Testis (tissue), 2 donors: ENCODE data around the gene DENND2A.

Experiments used
- POLR2A ChIP-seq: fragments of 450-650 bp; IDR thresholded peaks from one replicate; pipeline ENCODE4 v1.6.1; 2017; ENCODE audit warnings: antibody characterized with exemption, mild to moderate bottlenecking, moderate library complexity
- TF ChIP-seq, protein P1 (sequence below), 3 experiments: fragments of 450-650 bp in 2 of 3; fragments of 200-600 bp in 1 of 3; sonication (generic) in 1 of 3; IDR thresholded peaks; one replicate each; pipeline ENCODE4 v1.5.1; 2016 to 2019; ENCODE audit warnings: antibody characterized with exemption in 3 of 3, mild to moderate bottlenecking in 2 of 3, moderate library complexity in 1 of 3

DNA sequence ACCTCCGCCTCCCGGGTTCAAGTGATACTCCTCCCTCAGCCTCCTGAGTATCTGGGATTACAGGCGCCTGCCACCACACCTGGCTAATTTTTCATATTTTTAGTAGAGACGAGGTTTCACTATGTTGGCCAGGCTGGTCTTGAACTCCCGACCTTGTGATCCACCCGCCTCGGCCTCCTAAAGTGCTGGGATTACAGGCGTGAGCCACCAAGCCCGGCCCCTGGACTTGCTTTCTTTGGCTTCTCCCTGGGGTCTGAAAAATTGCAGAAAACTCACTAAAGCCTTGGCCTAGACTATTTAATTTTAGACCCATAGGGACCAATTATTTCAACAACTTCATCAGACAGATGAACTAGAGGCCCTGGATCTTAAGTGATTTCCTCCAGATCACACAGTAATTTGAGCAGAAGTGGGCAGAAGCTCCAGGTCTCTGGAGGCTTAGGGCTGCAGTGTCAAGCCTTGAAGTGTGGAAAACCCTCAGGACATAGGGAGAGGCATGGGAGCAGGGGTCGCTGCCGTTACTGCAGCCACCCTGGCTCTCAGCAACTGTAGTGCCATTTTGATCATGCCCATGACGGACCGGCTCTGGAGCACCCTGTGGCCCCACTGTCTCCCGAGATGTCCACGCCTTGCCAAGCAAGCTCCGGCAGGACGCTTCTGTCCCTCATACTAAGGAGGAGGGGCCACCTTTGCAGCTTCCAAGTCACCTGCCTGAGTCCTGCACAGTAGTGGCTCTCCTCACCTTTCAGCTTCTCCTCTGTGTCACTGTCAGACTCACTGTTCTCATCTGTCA lies 72.4 kb downstream of the DENND2A start:
- no peak for TF ChIP-seq POLR2A
- TF ChIP-seq, protein P1, sequence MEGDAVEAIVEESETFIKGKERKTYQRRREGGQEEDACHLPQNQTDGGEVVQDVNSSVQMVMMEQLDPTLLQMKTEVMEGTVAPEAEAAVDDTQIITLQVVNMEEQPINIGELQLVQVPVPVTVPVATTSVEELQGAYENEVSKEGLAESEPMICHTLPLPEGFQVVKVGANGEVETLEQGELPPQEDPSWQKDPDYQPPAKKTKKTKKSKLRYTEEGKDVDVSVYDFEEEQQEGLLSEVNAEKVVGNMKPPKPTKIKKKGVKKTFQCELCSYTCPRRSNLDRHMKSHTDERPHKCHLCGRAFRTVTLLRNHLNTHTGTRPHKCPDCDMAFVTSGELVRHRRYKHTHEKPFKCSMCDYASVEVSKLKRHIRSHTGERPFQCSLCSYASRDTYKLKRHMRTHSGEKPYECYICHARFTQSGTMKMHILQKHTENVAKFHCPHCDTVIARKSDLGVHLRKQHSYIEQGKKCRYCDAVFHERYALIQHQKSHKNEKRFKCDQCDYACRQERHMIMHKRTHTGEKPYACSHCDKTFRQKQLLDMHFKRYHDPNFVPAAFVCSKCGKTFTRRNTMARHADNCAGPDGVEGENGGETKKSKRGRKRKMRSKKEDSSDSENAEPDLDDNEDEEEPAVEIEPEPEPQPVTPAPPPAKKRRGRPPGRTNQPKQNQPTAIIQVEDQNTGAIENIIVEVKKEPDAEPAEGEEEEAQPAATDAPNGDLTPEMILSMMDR (IDR thresholded peaks at IDR 0.05): no peak
